Ascending aorta (tissue), 2 donors: ENCODE results near the gene LAMA4. TPM values are rescaled to one million over a fixed set of nuclear protein-coding genes. Genes with fewer than 3 reads are reported as not detected.

Source experiments
- DNase-seq, 2 donors: peaks; one replicate each; pipeline ENCODE4 v3.0.0-alpha.2; 2019; ENCODE audit warnings: low spot score in 2 of 2
- H3K27ac ChIP-seq, 2 donors: fragments of 200-600 bp; sonication (generic); one replicate each; pipeline ENCODE4 v1.5.1; 2016 to 2017; ENCODE audit warnings: mild to moderate bottlenecking in 1 of 2
- H3K27me3 ChIP-seq: fragments of 200-600 bp; sonication (generic); one replicate; pipeline ENCODE4 v1.5.1; 2017
- H3K36me3 ChIP-seq, 2 donors: fragments of 200-600 bp; sonication (generic); one replicate each; pipeline ENCODE4 v1.5.1; 2016
- H3K4me1 ChIP-seq, 2 donors: fragments of 200-600 bp; sonication (generic); one replicate each; pipeline ENCODE4 v1.5.1; 2016 to 2017; ENCODE audit warnings: mild to moderate bottlenecking in 1 of 2
- H3K4me3 ChIP-seq, 2 donors: fragments of 200-600 bp; sonication (generic); one replicate each; pipeline ENCODE4 v1.5.1; 2016 to 2017; ENCODE audit warnings: mild to moderate bottlenecking in 1 of 2
- H3K9me3 ChIP-seq, 2 donors: fragments of 200-600 bp; sonication (generic); one replicate each; pipeline ENCODE4 v1.5.1; 2016
- intact Hi-C: fragments of 100-400 bp; cut with DNase I; formaldehyde crosslinking; loops from one replicate; pipeline ENCODE4 v1.15.1; 2023
- total RNA-seq: library from RNA; depleted of rRNA; stranded (reverse); fragments of >200 nt; gene quantifications from one replicate; pipeline ENCODE4 v1.1.0, GENCODE V29; 2016
- TF ChIP-seq, protein P1 (sequence below), 3 experiments: fragments of 200-600 bp in 2 of 3; fragments of 450-650 bp in 1 of 3; sonication (generic) in 2 of 3; IDR thresholded peaks; one replicate each; pipeline ENCODE4 v1.5.1; 2016 to 2019; ENCODE audit warnings: antibody characterized with exemption in 3 of 3, mild to moderate bottlenecking in 1 of 3, moderate library complexity in 1 of 3

The LAMA4 gene
- total RNA-seq, 1 donor from 2014 or later, result 49.0 TPM

DNA sequence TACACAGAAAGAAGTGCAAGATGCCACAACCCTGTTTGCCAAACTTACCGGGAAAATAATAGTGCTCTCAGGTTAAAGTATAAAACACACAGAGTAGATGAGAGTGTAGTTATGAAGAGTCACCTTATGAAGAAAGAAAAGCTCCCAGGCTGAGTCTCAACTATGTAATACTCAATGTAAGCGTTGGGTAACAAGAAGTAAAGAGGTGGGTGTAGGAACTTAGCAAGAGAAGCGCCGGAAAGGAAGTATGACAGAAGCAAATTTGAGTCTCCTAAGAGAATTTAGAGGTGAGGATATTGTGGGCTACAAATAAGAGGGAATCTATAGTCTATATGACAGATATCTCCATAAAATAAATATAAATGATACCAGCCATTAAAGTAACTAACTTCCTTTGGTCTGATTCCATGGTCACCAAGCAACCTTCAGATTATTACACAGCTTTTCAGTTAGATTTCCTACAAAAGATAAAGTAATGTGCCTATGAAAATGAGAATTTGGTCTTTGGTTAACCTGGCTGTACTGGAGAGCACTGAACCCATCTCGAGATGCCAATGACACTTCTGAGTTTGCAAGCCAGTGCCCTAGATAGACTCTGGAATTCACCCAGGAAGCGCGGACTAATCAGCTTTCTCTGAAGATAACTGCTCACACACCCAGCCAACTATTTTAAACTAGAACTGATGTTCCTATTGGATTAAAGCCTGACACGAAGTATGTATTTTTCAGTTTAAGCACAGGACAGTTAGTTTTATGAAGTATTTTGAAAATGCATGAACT is 168.9 kb downstream of the LAMA4 start:
- intact Hi-C loops, result loop anchor here (5.0 kb wide), 1 partner anchor 227 kb away; no protein-coding TSS in a partner anchor
- no peaks in the 10 kb centered on the region for H3K9me3 ChIP-seq
- TF ChIP-seq, protein P1, sequence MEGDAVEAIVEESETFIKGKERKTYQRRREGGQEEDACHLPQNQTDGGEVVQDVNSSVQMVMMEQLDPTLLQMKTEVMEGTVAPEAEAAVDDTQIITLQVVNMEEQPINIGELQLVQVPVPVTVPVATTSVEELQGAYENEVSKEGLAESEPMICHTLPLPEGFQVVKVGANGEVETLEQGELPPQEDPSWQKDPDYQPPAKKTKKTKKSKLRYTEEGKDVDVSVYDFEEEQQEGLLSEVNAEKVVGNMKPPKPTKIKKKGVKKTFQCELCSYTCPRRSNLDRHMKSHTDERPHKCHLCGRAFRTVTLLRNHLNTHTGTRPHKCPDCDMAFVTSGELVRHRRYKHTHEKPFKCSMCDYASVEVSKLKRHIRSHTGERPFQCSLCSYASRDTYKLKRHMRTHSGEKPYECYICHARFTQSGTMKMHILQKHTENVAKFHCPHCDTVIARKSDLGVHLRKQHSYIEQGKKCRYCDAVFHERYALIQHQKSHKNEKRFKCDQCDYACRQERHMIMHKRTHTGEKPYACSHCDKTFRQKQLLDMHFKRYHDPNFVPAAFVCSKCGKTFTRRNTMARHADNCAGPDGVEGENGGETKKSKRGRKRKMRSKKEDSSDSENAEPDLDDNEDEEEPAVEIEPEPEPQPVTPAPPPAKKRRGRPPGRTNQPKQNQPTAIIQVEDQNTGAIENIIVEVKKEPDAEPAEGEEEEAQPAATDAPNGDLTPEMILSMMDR (IDR thresholded peaks at IDR 0.05), result no peak

DNA sequence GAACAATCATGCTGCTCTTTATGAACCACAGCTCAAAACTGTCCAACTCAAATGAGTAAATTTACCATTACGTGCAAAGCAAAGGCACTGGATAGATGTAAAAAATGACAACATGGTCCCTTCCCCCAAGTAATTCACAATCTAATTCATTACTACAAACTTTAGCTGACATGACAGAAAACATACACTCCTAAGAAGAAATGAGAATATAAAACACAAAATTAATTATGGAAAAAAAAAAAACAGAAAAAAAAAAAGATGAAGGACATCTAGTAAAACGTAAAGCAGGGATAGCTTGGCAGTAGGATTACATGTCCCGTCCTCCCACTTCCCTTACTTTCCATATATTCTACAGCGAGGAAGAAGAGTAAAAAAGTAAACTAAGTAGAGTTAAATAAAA is 172.8 kb downstream of the LAMA4 start:
- TF ChIP-seq, protein P1 (IDR thresholded peaks at IDR 0.05), result no peak
- no peak for DNase-seq
- Histone ChIP-seq H3K4me1 (peaks cover 0 to 2% of the 10 kb centered on the region in 2 donors), H3K9me3 (no peaks in the 10 kb centered on the region), H3K27ac (no peak overlapping the region), H3K27me3 (no peaks in the 10 kb centered on the region), H3K4me3 (no peak overlapping the region), H3K36me3 (peaks cover 12 to 34% of the 10 kb centered on the region in 2 donors)
- intact Hi-C loops, result no loop called here

More for the DNA sequence above, 168.9 kb downstream of the LAMA4 start:
- Histone ChIP-seq H3K27ac (no peak overlapping the region), H3K4me3 (no peak overlapping the region), H3K4me1 (peaks cover 0 to 2% of the 10 kb centered on the region in 2 donors), H3K36me3 (peaks cover under 1% of the 10 kb centered on the region in 2 donors), H3K27me3 (no peaks in the 10 kb centered on the region)
- no peak for DNase-seq

DNA sequence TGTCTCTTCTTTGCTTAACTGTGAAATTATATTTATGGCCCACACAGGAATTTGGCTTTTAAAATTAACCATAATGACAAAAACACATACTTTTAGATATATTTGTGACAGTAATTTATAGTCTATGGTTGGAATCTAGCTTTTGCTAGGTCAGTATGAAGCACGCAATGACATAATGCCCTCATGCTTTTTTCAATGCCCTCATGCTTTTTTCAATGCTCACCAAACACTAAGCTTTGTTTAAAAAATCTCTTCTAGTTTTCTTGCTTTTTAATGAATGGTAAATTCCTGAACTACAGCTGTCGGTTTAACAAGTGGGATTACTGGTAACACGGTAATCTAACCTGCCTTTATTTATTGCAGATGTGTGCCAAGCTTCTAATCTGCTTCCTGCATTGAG is 187.8 kb downstream of the LAMA4 start:
- TF ChIP-seq, protein P1 (IDR thresholded peaks at IDR 0.05), result no peak
- H3K4me3 ChIP-seq, result no peak overlapping the region
- no peaks in the 10 kb centered on the region for H3K4me1 ChIP-seq
- H3K9me3 ChIP-seq, result no peaks in the 10 kb centered on the region
- no peaks in the 10 kb centered on the region for H3K27me3 ChIP-seq
- DNase-seq, result no peak
- intact Hi-C loops, result no loop called here
- peaks cover 0 to 16% of the 10 kb centered on the region in 2 donors for H3K36me3 ChIP-seq
- no peak overlapping the region for H3K27ac ChIP-seq

DNA sequence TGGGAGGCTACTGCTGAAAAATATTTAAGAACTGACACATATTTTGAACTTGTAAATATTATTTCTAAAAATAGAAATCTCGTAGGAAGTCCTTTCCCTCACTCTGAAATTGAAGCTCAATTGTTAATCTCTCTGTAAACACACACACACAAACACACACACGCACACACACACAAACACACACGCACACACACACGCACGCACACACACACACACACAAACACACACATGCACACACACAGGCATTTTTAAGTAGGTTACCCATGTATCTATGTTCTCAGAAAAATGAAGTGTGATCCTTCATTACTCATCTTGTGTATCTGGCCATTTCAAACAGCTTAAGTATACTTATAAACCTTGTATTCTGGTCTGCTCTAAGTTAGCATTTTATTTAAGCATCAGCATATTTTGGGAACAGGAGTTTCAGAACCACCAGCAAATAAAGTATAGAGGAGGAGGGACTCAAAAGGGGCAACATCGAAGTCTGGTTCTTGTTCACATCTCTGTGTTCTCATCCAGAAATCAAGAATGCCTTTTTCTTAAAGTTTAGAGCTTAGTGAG is 188.9 kb downstream of the LAMA4 start:
- intact Hi-C loops, result no loop called here
- no peak for DNase-seq
- TF ChIP-seq, protein P1 (IDR thresholded peaks at IDR 0.05), result no peak
- no peaks in the 10 kb centered on the region for H3K9me3 ChIP-seq
- peaks cover 0 to 8% of the 10 kb centered on the region in 2 donors for H3K36me3 ChIP-seq
- no peaks in the 10 kb centered on the region for H3K27me3 ChIP-seq
- H3K27ac ChIP-seq, result no peak overlapping the region
- no peaks in the 10 kb centered on the region for H3K4me1 ChIP-seq
- no peak overlapping the region for H3K4me3 ChIP-seq

DNA sequence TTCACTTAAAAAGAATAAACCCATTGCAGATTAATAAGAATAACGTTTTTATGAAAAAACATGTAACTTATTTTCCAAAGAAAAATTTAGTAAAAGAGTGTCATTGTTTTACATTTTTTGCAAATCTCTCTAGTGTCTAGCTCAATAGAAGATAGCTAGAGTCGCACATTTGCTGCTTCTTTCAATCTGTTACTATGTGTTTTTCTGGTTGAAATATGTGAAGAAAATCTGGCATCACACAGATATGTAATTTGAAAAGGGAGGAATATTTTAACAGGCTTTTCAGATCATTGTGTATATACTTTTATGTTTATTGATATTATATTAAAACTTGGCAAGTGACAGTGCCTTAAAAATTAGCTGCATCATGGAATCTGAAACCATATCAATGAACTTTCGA is 191.4 kb downstream of the LAMA4 start:
- Histone ChIP-seq H3K4me1 (no peaks in the 10 kb centered on the region), H3K9me3 (no peaks in the 10 kb centered on the region), H3K4me3 (no peak overlapping the region), H3K27me3 (no peaks in the 10 kb centered on the region), H3K27ac (no peak overlapping the region), H3K36me3 (no peaks in the 10 kb centered on the region)
- TF ChIP-seq, protein P1 (IDR thresholded peaks at IDR 0.05), result no peak
- intact Hi-C loops, result no loop called here
- no peak for DNase-seq
